ENCODE data around the gene OSBPL3. TPM values are rescaled to one million over a fixed set of nuclear protein-coding genes. Genes with fewer than 3 reads are reported as not detected.

The OSBPL3 gene
- polyA plus RNA-seq, 3 donors: 2.6 to 9.2 (median 3.7) TPM

DNA sequence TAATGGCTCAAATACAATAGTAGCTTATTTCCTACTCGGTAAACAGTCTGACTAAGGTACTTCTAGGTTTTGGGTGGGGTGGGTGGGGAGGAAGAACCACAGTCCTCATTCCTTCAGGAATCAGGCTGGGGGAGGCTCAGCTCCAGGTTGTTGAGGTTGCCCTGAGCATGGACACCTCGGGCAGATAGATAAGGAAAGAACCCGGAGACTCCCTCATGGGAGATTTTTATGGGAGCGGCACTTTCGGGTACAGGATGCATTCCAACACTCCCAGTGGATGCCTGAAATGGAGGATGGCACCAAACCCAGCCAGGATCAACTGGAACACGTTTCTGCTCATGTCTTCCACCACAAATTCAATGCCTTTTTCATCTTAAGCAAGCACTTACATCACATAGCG lies 217.2 kb downstream of the OSBPL3 start:
- Histone ChIP-seq H4K20me1 (ENCODE audit: insufficient read depth, low read length) (no peaks in the 10 kb centered on the region), H3K27ac (ENCODE audit: low read depth in 1 of 2, low read length in 2 of 2) (no peak overlapping the region), H3K4me2 (replicated peaks; ENCODE audit: extremely low read depth, low read length, poor library complexity, severe bottlenecking) (no peak overlapping the region), H3K4me1 (ENCODE audit: control insufficient read depth in 1 of 2, insufficient read depth in 2 of 2, low read length in 2 of 2) (peaks cover 5 to 6% of the 10 kb centered on the region in 2 donors), H3K36me3 (replicated peaks in 1 of 2; ENCODE audit: control insufficient read depth in 1 of 2, insufficient read depth in 2 of 2, low read length in 2 of 2) (no peaks in the 10 kb centered on the region), H3K79me2 (ENCODE audit: insufficient read depth, low read length) (no peaks in the 10 kb centered on the region), H2AFZ (ENCODE audit: insufficient read depth, low read depth, low read length, poor library complexity, severe bottlenecking) (no peak overlapping the region), H3K4me3 (replicated peaks in 1 of 3; ENCODE audit: low read depth in 2 of 3, low read length in 3 of 3) (no peak overlapping the region), H3K9me3 (replicated peaks in 1 of 2; ENCODE audit: control insufficient read depth in 1 of 2, insufficient read depth in 1 of 2, low read length in 2 of 2) (no peaks in the 10 kb centered on the region), H3K9ac (ENCODE audit: insufficient read depth, low read length, poor library complexity, severe bottlenecking) (no peak overlapping the region), H3K27me3 (ENCODE audit: control insufficient read depth in 2 of 2, insufficient read depth in 2 of 2, low read length in 2 of 2) (peaks cover 25% of the 10 kb centered on the region in 2 donors)
- WGBS (ENCODE audit: insufficient coverage): 95% methylated on average over 5 of the region's 7 CpGs
- no peak for DNase-seq
- TF ChIP-seq, protein P1, sequence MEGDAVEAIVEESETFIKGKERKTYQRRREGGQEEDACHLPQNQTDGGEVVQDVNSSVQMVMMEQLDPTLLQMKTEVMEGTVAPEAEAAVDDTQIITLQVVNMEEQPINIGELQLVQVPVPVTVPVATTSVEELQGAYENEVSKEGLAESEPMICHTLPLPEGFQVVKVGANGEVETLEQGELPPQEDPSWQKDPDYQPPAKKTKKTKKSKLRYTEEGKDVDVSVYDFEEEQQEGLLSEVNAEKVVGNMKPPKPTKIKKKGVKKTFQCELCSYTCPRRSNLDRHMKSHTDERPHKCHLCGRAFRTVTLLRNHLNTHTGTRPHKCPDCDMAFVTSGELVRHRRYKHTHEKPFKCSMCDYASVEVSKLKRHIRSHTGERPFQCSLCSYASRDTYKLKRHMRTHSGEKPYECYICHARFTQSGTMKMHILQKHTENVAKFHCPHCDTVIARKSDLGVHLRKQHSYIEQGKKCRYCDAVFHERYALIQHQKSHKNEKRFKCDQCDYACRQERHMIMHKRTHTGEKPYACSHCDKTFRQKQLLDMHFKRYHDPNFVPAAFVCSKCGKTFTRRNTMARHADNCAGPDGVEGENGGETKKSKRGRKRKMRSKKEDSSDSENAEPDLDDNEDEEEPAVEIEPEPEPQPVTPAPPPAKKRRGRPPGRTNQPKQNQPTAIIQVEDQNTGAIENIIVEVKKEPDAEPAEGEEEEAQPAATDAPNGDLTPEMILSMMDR (IDR thresholded peaks at IDR 0.05): no peak
- Mint-ChIP-seq H3K27ac (no peak overlapping the region), H3K27me3 (ENCODE audit: low read depth in 3 of 3) (peaks cover 18 to 43% (median 27%) of the 10 kb centered on the region in 3 donors), H3K9me3 (peaks cover 0 to 5% (median 0%) of the 10 kb centered on the region in 7 donors), H3K4me3 (no peak overlapping the region), H3K4me1 (peaks cover 10% of the 10 kb centered on the region), H3K36me3 (peaks cover 0 to 4% of the 10 kb centered on the region in 2 donors)
- intact Hi-C loops (cut with micrococcal nuclease): no loop called here

DNA sequence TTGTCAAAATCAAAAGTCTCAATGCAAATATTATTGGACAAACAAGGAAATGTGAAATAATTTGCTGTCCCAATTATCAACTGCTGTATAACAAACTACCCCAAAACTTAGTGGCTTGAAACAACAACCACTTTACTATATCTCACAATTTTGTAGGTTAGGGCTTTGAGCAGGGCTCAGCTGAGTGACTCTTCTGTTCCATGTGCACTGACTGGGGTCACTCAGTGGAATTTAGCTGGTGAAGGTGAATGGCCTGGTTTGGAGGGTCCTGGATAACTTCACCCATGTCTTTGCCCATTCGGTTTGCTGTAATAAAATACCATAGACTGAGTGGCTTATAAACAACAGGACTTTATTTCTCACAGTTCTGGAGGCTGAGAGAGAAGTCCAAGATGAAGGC lies 219.0 kb downstream of the OSBPL3 start:
- Histone ChIP-seq H2AFZ (ENCODE audit: insufficient read depth, low read depth, low read length, poor library complexity, severe bottlenecking) (no peak overlapping the region), H3K36me3 (replicated peaks in 1 of 2; ENCODE audit: control insufficient read depth in 1 of 2, insufficient read depth in 2 of 2, low read length in 2 of 2) (no peaks in the 10 kb centered on the region), H3K4me2 (replicated peaks; ENCODE audit: extremely low read depth, low read length, poor library complexity, severe bottlenecking) (no peak overlapping the region), H3K9ac (ENCODE audit: insufficient read depth, low read length, poor library complexity, severe bottlenecking) (no peak overlapping the region), H3K9me3 (replicated peaks in 1 of 2; ENCODE audit: control insufficient read depth in 1 of 2, insufficient read depth in 1 of 2, low read length in 2 of 2) (no peaks in the 10 kb centered on the region), H3K79me2 (ENCODE audit: insufficient read depth, low read length) (no peaks in the 10 kb centered on the region), H4K20me1 (ENCODE audit: insufficient read depth, low read length) (no peaks in the 10 kb centered on the region), H3K4me3 (replicated peaks in 1 of 3; ENCODE audit: low read depth in 2 of 3, low read length in 3 of 3) (no peak overlapping the region), H3K27ac (ENCODE audit: low read depth in 1 of 2, low read length in 2 of 2) (no peak overlapping the region), H3K4me1 (ENCODE audit: control insufficient read depth in 1 of 2, insufficient read depth in 2 of 2, low read length in 2 of 2) (peaks cover 20 to 24% of the 10 kb centered on the region in 2 donors), H3K27me3 (ENCODE audit: control insufficient read depth in 2 of 2, insufficient read depth in 2 of 2, low read length in 2 of 2) (peaks cover 35 to 41% of the 10 kb centered on the region in 2 donors)
- DNase-seq: no peak
- H3K36me3 Mint-ChIP-seq: peaks cover 0 to 4% of the 10 kb centered on the region in 2 donors
- no peak overlapping the region for H3K4me3 Mint-ChIP-seq
- peaks cover 0 to 13% (median 3%) of the 10 kb centered on the region in 7 donors for H3K9me3 Mint-ChIP-seq
- TF ChIP-seq, protein P1 (IDR thresholded peaks at IDR 0.05): no peak
- peaks cover 29 to 58% (median 37%) of the 10 kb centered on the region in 3 donors for H3K27me3 Mint-ChIP-seq (ENCODE audit: low read depth in 3 of 3)
- H3K4me1 Mint-ChIP-seq: peaks cover 22% of the 10 kb centered on the region
- intact Hi-C loops (cut with micrococcal nuclease): no loop called here
- H3K27ac Mint-ChIP-seq: no peak overlapping the region
- no CpG with 5 or more reads among the region's 1 CpG for WGBS (ENCODE audit: insufficient coverage)
